Esophagus squamous epithelium (tissue), 4 donors: Measurements from ENCODE around the gene PELI1.

ENCODE experiments used
- POLR2A ChIP-seq, 4 donors: fragments of 450-650 bp; IDR thresholded peaks; one replicate each; pipeline ENCODE4 v1.6.1; 2017; ENCODE audit warnings: antibody characterized with exemption in 4 of 4, mild to moderate bottlenecking in 4 of 4, moderate library complexity in 3 of 4
- TF ChIP-seq, protein P1 (sequence below), 6 experiments: fragments of 450-650 bp in 4 of 6; fragments of 200-600 bp in 2 of 6; sonication (generic) in 2 of 6; IDR thresholded peaks; one replicate each; pipeline ENCODE4 v1.5.1; 2016 to 2019; ENCODE audit warnings: antibody characterized with exemption in 6 of 6, mild to moderate bottlenecking in 4 of 6, moderate library complexity in 4 of 6

GRCh38 chr2:64120928-64121327, 23.3 kb downstream of the PELI1 start:
- TF ChIP-seq, protein P1, sequence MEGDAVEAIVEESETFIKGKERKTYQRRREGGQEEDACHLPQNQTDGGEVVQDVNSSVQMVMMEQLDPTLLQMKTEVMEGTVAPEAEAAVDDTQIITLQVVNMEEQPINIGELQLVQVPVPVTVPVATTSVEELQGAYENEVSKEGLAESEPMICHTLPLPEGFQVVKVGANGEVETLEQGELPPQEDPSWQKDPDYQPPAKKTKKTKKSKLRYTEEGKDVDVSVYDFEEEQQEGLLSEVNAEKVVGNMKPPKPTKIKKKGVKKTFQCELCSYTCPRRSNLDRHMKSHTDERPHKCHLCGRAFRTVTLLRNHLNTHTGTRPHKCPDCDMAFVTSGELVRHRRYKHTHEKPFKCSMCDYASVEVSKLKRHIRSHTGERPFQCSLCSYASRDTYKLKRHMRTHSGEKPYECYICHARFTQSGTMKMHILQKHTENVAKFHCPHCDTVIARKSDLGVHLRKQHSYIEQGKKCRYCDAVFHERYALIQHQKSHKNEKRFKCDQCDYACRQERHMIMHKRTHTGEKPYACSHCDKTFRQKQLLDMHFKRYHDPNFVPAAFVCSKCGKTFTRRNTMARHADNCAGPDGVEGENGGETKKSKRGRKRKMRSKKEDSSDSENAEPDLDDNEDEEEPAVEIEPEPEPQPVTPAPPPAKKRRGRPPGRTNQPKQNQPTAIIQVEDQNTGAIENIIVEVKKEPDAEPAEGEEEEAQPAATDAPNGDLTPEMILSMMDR (IDR thresholded peaks at IDR 0.05) = no peak
- no peak for TF ChIP-seq POLR2A (IDR thresholded peaks at IDR 0.05)
